Caco-2 (cell line): ENCODE results near the gene TDRD10. TPM values are rescaled to one million over a fixed set of nuclear protein-coding genes. Genes with fewer than 3 reads are reported as not detected.
A peak's percentile ranks its signal among the peaks of the same experiment; 100 is the strongest.

ENCODE experiments used
- BruUV-seq: library from RNA; stranded (reverse); fragments of 400-500 nt; replicated peaks from 2 replicates; lab custom pipeline; 2021; lab: Mats Ljungman, UMichigan
- CTCF ChIA-PET: fragments of 300-600 bp; sonication (Branson Sonifier 250); formaldehyde crosslinking; loops from one replicate; lab custom pipeline; 2022; ENCODE audit warnings: antibody characterized with exemption; lab: Charles Lee
- POLR2A ChIA-PET: fragments of 300-600 bp; sonication (Branson Sonifier 250); formaldehyde crosslinking; loops from one replicate; lab custom pipeline; 2022; ENCODE audit warnings: antibody characterized with exemption; lab: Charles Lee
- DNase-seq, 2 experiments: peaks; one replicate each; pipeline versions ENCODE4 v3.0.0 to v3.0.0-alpha.2; 2020 to 2022
- H3K27me3 ChIP-seq: replicated peaks from 2 replicates; pipeline ENCODE4 v1.6.0; 2011; ENCODE audit warnings: low read length; ENCODE audit not compliant: control insufficient read depth, insufficient read depth
- H3K36me3 ChIP-seq: 2 replicates; pipeline ENCODE4 v1.5.1; 2011; ENCODE audit warnings: low read length; ENCODE audit not compliant: control insufficient read depth, insufficient read depth
- H3K4me1 ChIP-seq: fragments of 250-450 bp; sonication (Bioruptor Pico); 2 replicates; pipeline ENCODE4 v1.5.1; 2020; ENCODE audit warnings: mild to moderate bottlenecking
- H3K4me3 ChIP-seq: 2 replicates; pipeline ENCODE4 v1.5.1; 2011; ENCODE audit warnings: low read depth, mild to moderate bottlenecking, control low read depth, low read length
- H3K9me3 ChIP-seq: fragments of 250-450 bp; sonication (Bioruptor Pico); 2 replicates; pipeline ENCODE4 v1.5.1; 2020; ENCODE audit warnings: mild to moderate bottlenecking, moderate library complexity
- H3K27ac Mint-ChIP-seq: one replicate; pipeline ENCODE4 v1.8.0; 2022; ENCODE audit warnings: mixed read lengths; ENCODE audit not compliant: unreplicated experiment
- H3K27me3 Mint-ChIP-seq: one replicate; pipeline ENCODE4 v1.8.0; 2022; ENCODE audit warnings: mixed read lengths; ENCODE audit not compliant: insufficient read depth, unreplicated experiment
- H3K36me3 Mint-ChIP-seq: one replicate; pipeline ENCODE4 v1.8.0; 2022; ENCODE audit warnings: mild to moderate bottlenecking, mixed read lengths; ENCODE audit not compliant: insufficient read depth, unreplicated experiment
- H3K4me1 Mint-ChIP-seq: one replicate; pipeline ENCODE4 v1.8.0; 2022; ENCODE audit warnings: low read depth, mixed read lengths; ENCODE audit not compliant: unreplicated experiment
- H3K4me3 Mint-ChIP-seq: one replicate; pipeline ENCODE4 v1.8.0; 2022; ENCODE audit warnings: mild to moderate bottlenecking, moderate library complexity, mixed read lengths; ENCODE audit not compliant: unreplicated experiment
- H3K9me3 Mint-ChIP-seq: one replicate; pipeline ENCODE4 v1.8.0; 2022; ENCODE audit warnings: mixed read lengths; ENCODE audit not compliant: unreplicated experiment
- CTCF ChIP-seq, 2 experiments: fragments of 200-600 bp in 1 of 2; IDR thresholded peaks; 1 replicate in 1 of 2; 2 replicates in 1 of 2; pipeline versions ENCODE4 v1.5.1 to v1.8.0; 2011 to 2022; ENCODE audit warnings: antibody characterized with exemption in 1 of 2, control low read depth in 1 of 2, inconsistent platforms in 1 of 2, low read depth in 1 of 2, low read length in 1 of 2, mild to moderate bottlenecking in 1 of 2, moderate library complexity in 1 of 2; ENCODE audit not compliant: insufficient read depth in 1 of 2, severe bottlenecking in 1 of 2, unreplicated experiment in 1 of 2
- intact Hi-C: fragments of 100-400 bp; cut with micrococcal nuclease; formaldehyde crosslinking; loops from one replicate; pipeline ENCODE4 v1.10.0; 2022; ENCODE audit not compliant: unreplicated experiment
- total RNA-seq: library from RNA; stranded (reverse); gene quantifications from 2 replicates; pipeline ENCODE4 v1.2.3, GENCODE V29; 2022

The TDRD10 gene
- total RNA-seq, 1 experiment from 2014 or later = not detected

DNA sequence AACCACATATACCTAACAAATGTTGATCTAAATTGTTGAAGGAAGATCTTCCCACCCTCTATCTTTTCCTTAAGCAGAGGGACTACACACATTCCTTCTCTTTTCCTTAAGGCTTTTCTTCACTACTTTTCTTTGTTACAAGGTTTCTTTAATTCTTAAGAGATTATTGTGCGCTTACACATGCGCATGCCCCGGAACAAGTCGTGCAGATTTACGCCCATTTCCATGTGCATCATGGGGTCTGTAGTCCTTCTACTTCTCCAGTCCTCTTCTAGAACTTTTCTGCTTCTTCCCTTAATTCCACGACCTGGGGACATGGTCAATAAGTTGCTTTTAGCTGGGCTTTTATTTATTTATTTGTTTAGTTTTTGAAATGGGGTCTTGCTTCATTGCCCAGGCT is 63.9 kb downstream of the TDRD10 start:
- Mint-ChIP-seq H3K4me3 (no peak overlapping the region), H3K4me1 (peaks cover 7% of the 10 kb centered on the region), H3K27me3 (peaks cover 15% of the 10 kb centered on the region), H3K36me3 (no peaks in the 10 kb centered on the region), H3K27ac (no peak overlapping the region), H3K9me3 (no peaks in the 10 kb centered on the region)
- Histone ChIP-seq H3K4me1 (peaks cover 4% of the 10 kb centered on the region), H3K9me3 (no peaks in the 10 kb centered on the region), H3K4me3 (no peak overlapping the region), H3K36me3 (no peaks in the 10 kb centered on the region), H3K27me3 (0 out of 2 replicates have a peak, but pooled peaks cover 1% of the 10 kb centered on the region)
- POLR2A ChIA-PET = no interaction called here
- no peak for TF ChIP-seq CTCF (IDR thresholded peaks at IDR 0.05; ENCODE audit: insufficient read depth in 1 of 2, low read depth in 1 of 2, low read length in 1 of 2, severe bottlenecking in 1 of 2, unreplicated experiment in 1 of 2)
- BruUV-seq = no TSS peak
- intact Hi-C loops = no loop called here
- no peak for DNase-seq
- CTCF ChIA-PET = no interaction called here

GRCh38 chr1:154567386-154568156 is 65.6 kb downstream of the TDRD10 start, which contains the start of gene CHRNB2:
CHRNB2 (plus strand) TSS chr1:154567778; CDS start chr1:154568045, 267 bp downstream.
- intact Hi-C loops = no loop called here
- no peaks in the 10 kb centered on the region for H3K9me3 ChIP-seq
- Mint-ChIP-seq H3K4me1 (peaks cover 7% of the 10 kb centered on the region), H3K4me3 (peak within 1 kb of the TSS; percentile 46), H3K36me3 (no peaks in the 10 kb centered on the region), H3K27ac (no peak within 1 kb of the TSS), H3K27me3 (peaks cover 21% of the 10 kb centered on the region), H3K9me3 (no peaks in the 10 kb centered on the region)
- H3K4me3 ChIP-seq = peak within 1 kb of the TSS; percentile 23
- POLR2A ChIA-PET = no interaction called here
- 0 out of 2 replicates have a peak, but pooled peaks cover 1% of the 10 kb centered on the region for H3K27me3 ChIP-seq
- CTCF ChIA-PET = interaction anchor here (0.5 to 1.4 kb wide), 5 partner anchors 8 to 457 kb away, joined by 3 to 17 read pairs (median 6); no protein-coding TSS in a partner anchor
- no TSS peak for BruUV-seq
- H3K4me1 ChIP-seq = peaks cover 4% of the 10 kb centered on the region
- no peak for TF ChIP-seq CTCF (IDR thresholded peaks at IDR 0.05; ENCODE audit: insufficient read depth in 1 of 2, low read depth in 1 of 2, low read length in 1 of 2, severe bottlenecking in 1 of 2, unreplicated experiment in 1 of 2)
- no peaks in the 10 kb centered on the region for H3K36me3 ChIP-seq
- peak; percentile 61 to 89 for DNase-seq

GRCh38 chr1:154568157-154568815 is 66.3 kb downstream of the TDRD10 start:
- no peaks in the 10 kb centered on the region for H3K36me3 ChIP-seq
- no TSS peak for BruUV-seq
- H3K9me3 ChIP-seq = no peaks in the 10 kb centered on the region
- H3K4me3 ChIP-seq = peak overlapping the region; percentile 23; the same call in 1 of the 2 replicates
- peaks cover 7% of the 10 kb centered on the region for H3K4me1 Mint-ChIP-seq
- intact Hi-C loops = no loop called here
- TF ChIP-seq CTCF (IDR thresholded peaks at IDR 0.05; ENCODE audit: insufficient read depth in 1 of 2, low read depth in 1 of 2, low read length in 1 of 2, severe bottlenecking in 1 of 2, unreplicated experiment in 1 of 2) = no peak
- H3K27me3 ChIP-seq = 0 out of 2 replicates have a peak, but pooled peaks cover 1% of the 10 kb centered on the region
- no peak overlapping the region for H3K27ac Mint-ChIP-seq
- H3K9me3 Mint-ChIP-seq = no peaks in the 10 kb centered on the region
- ChIA-PET POLR2A (no interaction called here), CTCF (interaction anchor here (0.6 to 1.4 kb wide), 4 partner anchors 9 to 88 kb away, joined by 3 to 17 read pairs (median 5); no protein-coding TSS in a partner anchor)
- H3K27me3 Mint-ChIP-seq = peaks cover 21% of the 10 kb centered on the region
- H3K4me3 Mint-ChIP-seq = peak overlapping the region; percentile 46
- no peak for DNase-seq
- peaks cover 4% of the 10 kb centered on the region for H3K4me1 ChIP-seq
- peaks cover 4% of the 10 kb centered on the region for H3K36me3 Mint-ChIP-seq
